H1 (cell line): Measurements from ENCODE around the gene RPL37. TPM values are rescaled to one million over a fixed set of nuclear protein-coding genes. Genes with fewer than 3 reads are reported as not detected.

Experiments used
- CHD2 ChIP-seq: IDR thresholded peaks from 2 replicates; pipeline ENCODE4 v1.6.1; 2012; ENCODE audit warnings: low read length, improper control_type of control experiment
- JUN ChIP-seq: IDR thresholded peaks from 2 replicates; pipeline ENCODE4 v1.6.1; 2011; ENCODE audit warnings: low read depth, mild to moderate bottlenecking, improper control_type of control experiment, low read length
- MAX ChIP-seq: IDR thresholded peaks from 2 replicates; pipeline ENCODE4 v1.6.1; 2012; ENCODE audit warnings: inconsistent platforms
- NANOG ChIP-seq: IDR thresholded peaks from 2 replicates; pipeline ENCODE4 v1.6.1; 2011; ENCODE audit warnings: low read length, low read depth, mild to moderate bottlenecking, inconsistent platforms; ENCODE audit not compliant: insufficient read depth, poor library complexity, severe bottlenecking
- PHF8 ChIP-seq: fragments of 200-600 bp; sonication (generic); conservative IDR thresholded peaks from 2 replicates; pipeline ENCODE4 v1.7.1; 2012; ENCODE audit warnings: low read depth, mild to moderate bottlenecking, inconsistent platforms, low read length, moderate library complexity
- POU5F1 ChIP-seq: IDR thresholded peaks from 2 replicates; pipeline ENCODE4 v1.6.1; 2011; ENCODE audit warnings: low read depth, mild to moderate bottlenecking, low read length, moderate library complexity
- TAF1 ChIP-seq: IDR thresholded peaks from 2 replicates; pipeline ENCODE4 v1.6.1; 2011; ENCODE audit warnings: mild to moderate bottlenecking, low read depth, low read length
- TAF7 ChIP-seq: optimal IDR thresholded peaks from 2 replicates; pipeline ENCODE3; 2011; ENCODE audit warnings: low read depth, mild to moderate bottlenecking, inconsistent platforms, low read length, moderate library complexity, borderline replicate concordance
- polyA plus RNA-seq, 7 experiments: library from polyadenylated mRNA; depleted of rRNA in 3 of 7; stranded (reverse) in 5 of 7; unstranded in 2 of 7; fragments of >200 nt in 5 of 7; fragments of 200-250 nt in 2 of 7; gene quantifications; 1 replicate in 5 of 7; 2 replicates in 1 of 7; 4 replicates in 1 of 7; pipeline versions ENCODE4 v1.2.1 to v1.2.3, GENCODE V29; 2011 to 2013; ENCODE audit warnings: missing spikeins in 2 of 7, mixed read lengths in 2 of 7
- total RNA-seq: library from RNA; stranded (reverse); fragmentation: NEBNext Ultra II Directional; extraction: Animal tissue kit (Norgen Biotek cat#: 25700); gene quantifications from 2 replicates; pipeline ENCODE4 v1.2.1, GENCODE V29; 2021

RPL37 gene
- total and polyA plus RNA-seq, 2 of the 8 experiments (the other 6 are each of a cell fraction or from before 2014, with no cell fraction given) = 467 to 1,534 TPM

DNA sequence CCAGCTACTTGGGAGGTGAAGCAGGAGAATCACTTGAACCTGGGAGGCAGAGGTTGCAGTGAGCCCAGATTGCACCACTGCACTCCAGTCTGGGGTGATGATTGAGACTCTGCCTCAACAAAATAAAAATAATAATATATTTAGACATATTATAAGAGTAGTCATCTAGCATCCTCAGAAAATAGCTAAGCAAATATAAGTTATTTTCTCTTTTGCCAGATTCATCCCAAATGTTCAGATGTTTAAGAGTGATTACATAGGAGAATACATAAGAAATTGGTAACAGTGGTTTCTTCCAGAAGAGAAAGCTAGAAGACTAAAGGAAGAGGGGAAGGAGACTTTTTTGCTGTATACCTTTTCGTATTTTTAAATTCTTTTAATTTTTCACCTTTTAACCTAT is 56.9 kb downstream of the RPL37 start (continued):
- TF ChIP-seq PHF8 (no peak), POU5F1 (no peak), NANOG (no peak), JUN (no peak), MAX (no peak), CHD2 (no peak), TAF1 (no peak), TAF7 (no peak)
- TF ChIP-seq, all 59 proteins: peak for 0
